Retinal pigment epithelial cell (primary cell): ENCODE results near the gene EMC8.
"Not testable (repeated sequence)": the region's sequence is repeated elsewhere in the genome, so short reads cannot be mapped to it uniquely, and the experiment has no call there.

Experiments
- DNase-seq: peaks from one replicate; pipeline ENCODE4 v3.0.0-alpha.2; 2010; ENCODE audit warnings: low read depth
- H3K4me3 ChIP-seq: 2 replicates; pipeline ENCODE4 v1.5.1; 2011; ENCODE audit warnings: mild to moderate bottlenecking, low read length, control low read depth, moderate library complexity
- TF ChIP-seq, protein P1 (sequence below): conservative IDR thresholded peaks from 2 replicates; pipeline ENCODE4 v1.5.1; 2011; ENCODE audit warnings: low read depth, low read length, control low read depth, inconsistent platforms

EMC8 gene

DNA sequence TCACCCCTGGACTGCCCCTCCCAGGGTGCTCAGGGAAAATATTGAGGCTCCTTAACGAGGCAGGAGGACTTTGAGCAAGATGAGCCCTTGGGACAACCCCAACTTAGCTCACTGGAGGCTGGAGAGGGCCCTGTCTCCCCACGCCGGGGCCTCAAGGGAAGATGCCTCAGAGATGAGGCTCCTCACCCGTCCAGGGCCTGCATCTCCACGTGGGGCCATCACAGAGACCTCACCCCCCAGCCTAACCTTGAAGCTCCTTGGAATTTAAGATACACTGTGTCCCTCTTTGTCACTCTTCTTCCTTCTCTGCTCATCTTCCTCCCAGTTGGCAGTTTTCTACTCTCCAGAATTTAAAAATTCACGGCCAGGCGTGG lies 11.4 kb upstream of the EMC8 start:
- TF ChIP-seq, protein P1, sequence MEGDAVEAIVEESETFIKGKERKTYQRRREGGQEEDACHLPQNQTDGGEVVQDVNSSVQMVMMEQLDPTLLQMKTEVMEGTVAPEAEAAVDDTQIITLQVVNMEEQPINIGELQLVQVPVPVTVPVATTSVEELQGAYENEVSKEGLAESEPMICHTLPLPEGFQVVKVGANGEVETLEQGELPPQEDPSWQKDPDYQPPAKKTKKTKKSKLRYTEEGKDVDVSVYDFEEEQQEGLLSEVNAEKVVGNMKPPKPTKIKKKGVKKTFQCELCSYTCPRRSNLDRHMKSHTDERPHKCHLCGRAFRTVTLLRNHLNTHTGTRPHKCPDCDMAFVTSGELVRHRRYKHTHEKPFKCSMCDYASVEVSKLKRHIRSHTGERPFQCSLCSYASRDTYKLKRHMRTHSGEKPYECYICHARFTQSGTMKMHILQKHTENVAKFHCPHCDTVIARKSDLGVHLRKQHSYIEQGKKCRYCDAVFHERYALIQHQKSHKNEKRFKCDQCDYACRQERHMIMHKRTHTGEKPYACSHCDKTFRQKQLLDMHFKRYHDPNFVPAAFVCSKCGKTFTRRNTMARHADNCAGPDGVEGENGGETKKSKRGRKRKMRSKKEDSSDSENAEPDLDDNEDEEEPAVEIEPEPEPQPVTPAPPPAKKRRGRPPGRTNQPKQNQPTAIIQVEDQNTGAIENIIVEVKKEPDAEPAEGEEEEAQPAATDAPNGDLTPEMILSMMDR: no peak
- DNase-seq: no peak

DNA sequence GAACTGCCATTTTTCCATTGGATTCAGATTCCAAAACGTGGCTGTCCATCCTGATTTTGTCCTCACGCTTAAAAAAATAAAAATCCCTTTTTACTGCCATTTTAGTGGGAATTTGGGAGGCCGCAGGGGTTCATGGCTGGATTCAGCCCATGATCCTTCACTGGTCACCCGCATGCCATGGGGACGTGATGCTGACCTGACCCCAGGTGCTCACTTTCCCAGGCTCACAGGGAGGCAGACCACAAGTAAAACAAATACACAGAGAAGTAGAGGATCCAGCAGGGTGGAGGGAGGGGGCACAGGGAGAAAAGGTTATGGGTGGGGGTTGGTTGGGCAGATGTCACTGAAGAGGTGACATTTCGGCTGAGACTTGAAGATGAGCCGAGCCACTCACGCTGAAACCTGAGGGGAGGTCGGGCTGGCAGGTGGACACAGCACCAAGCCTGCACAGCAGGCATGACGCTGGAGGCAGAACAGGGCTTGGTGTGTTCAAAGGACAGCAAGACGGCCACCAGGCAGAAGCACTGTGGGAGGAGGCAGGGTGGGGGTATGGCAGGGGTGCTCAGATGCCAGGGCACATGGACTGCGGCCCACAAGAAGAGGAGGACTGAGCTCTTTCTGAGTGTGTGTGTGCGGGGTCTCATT lies 10.9 kb upstream of the EMC8 start:
- TF ChIP-seq, protein P1: no peak
- DNase-seq: no peak
- no peak overlapping the region for H3K4me3 ChIP-seq

More for the DNA sequence above, 11.4 kb upstream of the EMC8 start:
- no peak overlapping the region for H3K4me3 ChIP-seq

DNA sequence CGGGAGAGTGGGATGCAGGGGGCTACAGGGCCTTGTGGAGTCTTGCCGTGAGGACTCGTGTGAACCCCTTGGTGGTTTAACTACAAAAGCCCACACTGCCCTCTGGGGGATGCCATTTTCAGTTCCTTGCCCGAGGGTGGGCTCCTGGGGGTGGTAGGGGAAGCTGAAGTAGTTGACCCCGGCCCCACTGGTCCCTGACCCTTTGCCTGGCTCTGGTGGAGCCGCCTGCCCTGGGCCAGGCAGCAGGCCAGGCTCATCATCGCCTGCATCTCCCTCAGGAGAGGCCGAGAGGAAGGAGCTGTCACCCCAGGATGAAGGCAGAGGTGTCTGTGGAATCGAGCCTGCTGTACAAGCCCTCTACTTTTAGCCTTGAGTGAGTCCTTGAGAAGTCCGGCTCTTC lies 10.3 kb upstream of the EMC8 start:
- DNase-seq: no peak
- H3K4me3 ChIP-seq: no peak overlapping the region
- TF ChIP-seq, protein P1: no peak

DNA sequence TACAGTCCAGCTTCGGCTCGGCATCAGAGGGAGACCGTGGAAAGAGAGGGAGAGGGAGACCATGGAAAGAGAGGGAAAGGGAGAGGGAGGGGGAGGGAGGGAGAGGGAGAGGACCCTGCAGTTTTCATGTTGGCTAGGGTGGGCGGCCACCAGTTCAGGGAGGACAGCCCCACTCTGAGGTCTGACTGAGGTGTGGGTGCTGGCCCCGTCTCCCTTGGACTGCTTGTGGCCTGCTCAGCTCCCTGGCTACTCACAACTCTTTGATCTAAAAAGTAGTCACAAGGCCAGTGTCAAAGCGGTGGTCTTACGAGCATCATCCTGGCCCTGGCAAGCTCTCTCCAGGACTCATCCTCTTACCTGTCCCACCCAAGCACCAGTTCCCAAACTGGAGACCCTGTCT lies 9.6 kb upstream of the EMC8 start:
- DNase-seq: no peak
- TF ChIP-seq, protein P1: no peak
- H3K4me3 ChIP-seq: no peak overlapping the region

DNA sequence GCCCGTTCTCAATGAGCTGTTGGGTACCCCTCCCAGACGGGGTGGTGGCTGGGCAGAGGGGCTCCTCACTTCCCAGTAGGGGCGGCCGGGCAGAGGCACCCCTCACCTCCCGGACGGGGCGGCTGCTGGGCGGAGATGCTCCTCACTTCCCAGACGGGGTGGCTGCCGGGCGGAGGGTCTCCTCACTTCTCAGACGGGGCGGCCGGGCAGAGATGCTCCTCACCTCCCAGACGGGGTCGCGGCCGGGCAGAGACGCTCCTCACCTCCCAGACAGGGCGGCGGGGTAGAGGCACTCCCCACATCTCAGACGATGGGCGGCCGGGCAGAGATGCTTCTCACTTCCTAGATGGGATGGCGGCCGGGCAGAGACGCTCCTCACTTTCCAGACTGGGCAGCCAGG lies 8.8 kb upstream of the EMC8 start:
- not testable (repeated sequence) for H3K4me3 ChIP-seq, DNase-seq

DNA sequence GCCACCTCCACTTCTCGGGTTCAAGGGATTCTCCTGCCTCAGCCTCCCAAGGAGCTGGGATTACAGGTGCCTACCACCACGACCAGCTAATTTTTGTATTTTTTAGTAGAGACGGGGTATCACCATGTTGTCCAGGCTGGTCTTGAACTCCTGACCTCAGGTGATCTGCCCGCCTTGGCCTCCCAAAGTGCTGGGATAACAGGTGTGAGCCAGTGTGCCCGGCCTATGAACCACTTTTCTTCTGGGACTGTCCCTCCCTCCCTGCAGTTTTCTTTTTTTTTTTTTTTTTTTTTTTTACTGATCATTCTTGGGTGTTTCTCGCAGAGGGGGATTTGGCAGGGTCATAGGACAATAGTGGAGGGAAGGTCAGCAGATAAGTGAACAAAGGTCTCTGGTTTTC lies 8.0 kb upstream of the EMC8 start:
- DNase-seq: not testable (repeated sequence)

DNA sequence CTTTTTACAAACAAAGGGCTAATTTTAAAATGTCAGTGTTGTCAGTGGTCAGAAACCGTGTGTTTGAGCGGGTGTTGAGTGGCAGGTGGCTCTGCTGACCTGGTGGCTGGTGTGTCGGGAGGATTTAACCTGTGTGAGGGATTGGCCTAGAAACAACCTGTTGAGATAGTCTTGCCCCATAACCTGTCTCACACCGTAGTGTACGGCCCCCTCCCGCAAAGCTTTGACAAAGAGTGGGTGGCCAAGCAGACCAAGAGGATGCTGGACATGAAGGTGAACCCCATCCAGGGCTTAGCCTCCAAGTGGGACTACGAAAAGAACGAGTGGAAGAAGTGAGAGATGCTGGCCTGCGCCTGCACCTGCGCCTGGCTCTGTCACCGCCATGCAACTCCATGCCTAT lies 7.2 kb upstream of the EMC8 start:
- DNase-seq: no peak
- TF ChIP-seq, protein P1: no peak
- H3K4me3 ChIP-seq: no peak overlapping the region

More for the DNA sequence above, 8.0 kb upstream of the EMC8 start:
- not testable (repeated sequence) for H3K4me3 ChIP-seq

DNA sequence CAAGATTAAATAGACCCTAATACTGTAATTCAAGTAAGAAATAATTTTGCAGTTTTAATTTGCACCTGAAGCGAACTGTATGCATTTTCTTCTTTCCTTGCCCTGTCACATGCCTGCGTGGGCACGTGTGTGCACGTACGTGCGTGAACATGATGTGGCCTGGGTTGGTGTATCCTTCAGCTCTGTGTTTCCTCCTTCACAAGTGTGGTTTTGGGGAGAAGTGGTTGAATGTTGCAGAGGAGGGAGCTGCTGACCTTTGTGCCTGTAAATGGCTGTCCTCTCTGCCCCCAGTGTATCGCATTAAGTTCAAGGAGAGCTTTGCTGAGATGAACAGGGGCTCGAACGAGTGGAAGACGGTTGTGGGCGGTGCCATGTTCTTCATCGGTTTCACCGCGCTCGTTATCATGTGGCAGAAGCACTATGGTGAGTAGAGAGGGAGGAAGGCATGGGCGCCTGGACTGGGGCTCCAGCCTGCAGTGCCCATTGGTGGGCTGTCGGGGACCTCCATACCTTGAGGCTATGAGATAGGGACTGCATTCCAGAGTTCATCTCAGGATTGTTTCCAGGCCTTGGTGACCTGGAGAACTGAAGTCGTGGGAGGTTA lies 6.2 kb upstream of the EMC8 start:
- TF ChIP-seq, protein P1: no peak
- no peak overlapping the region for H3K4me3 ChIP-seq
- no peak for DNase-seq
